T follicular helper cell (primary cell): ENCODE data around the gene ANKRD34C.
A peak's percentile ranks its signal among the peaks of the same experiment; 100 is the strongest.
"Not testable (repeated sequence)": the region's sequence is repeated elsewhere in the genome, so short reads cannot be mapped to it uniquely, and the experiment has no call there.

Experiments used
- DNase-seq: peaks from one replicate; pipeline ENCODE4 v3.0.0-alpha.2; 2020; ENCODE audit warnings: low read depth

ANKRD34C gene

DNA sequence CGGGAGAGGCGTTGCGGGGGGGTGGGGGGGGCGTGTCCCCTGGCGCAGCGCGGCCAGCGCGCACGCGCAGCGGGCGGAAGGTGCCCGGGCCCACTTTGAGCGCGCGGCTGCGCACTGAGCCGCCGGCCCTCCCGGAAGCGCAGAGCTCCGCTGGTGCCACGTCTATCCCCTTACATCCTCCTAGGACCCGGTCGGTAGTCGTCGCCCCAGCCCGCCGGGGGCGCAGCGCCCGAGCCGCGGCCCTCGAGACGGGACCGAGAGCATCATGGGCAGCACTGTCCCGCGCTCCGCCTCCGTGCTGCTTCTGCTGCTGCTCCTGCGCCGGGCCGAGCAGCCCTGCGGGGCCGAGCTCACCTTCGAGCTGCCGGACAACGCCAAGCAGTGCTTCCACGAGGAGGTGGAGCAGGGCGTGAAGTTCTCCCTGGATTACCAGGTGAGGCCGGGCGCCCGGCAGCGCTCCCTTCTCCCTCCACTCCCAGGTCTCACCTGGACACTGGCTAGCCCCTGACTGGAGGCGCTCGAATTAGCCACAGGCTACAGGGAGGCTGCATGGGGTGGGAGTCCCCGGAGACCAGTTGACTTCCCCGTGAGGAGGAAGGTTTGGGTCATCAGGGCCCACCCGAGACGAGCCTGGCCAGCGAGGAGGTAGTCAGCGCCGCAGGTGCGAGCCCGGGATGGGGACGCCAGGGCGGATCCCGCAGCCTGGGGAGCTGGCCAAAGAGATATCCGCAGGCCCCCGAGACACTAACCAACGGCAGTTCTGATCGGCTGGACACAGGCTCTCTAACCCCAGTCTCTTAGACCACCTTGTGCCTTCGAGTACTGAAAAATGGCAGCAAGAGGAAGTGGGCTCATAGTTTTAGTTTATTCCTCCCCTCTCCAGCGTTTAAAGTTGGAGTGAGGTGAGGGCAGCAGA is 28.7 kb downstream of the ANKRD34C start, which contains the start of gene TMED3:
Gene TMED3, plus strand, starts transcription at position 128 of the 916 bp plus-strand sequence. Its CDS starts 138 bp downstream, at position 266.
- peak; percentile 58 for DNase-seq

DNA sequence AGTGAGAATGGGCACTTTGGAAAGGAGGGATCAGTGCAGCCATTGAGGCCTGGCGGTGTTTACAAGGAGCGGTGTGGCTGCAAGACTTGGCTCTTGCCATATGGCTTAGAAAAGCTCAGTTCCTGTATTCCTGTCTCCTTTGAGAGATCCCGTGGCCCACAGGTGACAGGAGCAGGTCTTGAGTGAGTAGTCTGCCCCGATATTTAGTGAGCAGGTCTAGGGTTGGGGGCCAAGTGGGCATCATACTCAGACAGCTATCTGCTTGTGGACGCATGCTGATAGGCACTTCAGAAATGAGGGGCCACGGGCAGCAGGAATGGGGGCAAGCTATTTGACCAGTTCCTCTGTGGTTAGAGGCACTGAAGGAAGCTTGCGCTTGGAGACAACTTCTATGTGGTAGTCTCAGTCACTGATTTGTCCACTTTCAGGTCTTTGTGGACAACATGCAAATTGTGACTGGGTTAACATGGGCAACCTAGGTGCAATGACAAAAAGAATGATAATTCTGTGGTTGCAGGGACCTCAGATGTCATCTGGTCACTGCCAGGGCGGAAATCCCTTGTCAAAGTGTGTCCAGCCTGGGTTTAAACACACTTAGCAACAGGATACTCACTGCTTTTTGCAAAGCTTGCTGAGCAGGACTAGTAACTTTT is 29.5 kb downstream of the ANKRD34C start:
- no peak for DNase-seq

DNA sequence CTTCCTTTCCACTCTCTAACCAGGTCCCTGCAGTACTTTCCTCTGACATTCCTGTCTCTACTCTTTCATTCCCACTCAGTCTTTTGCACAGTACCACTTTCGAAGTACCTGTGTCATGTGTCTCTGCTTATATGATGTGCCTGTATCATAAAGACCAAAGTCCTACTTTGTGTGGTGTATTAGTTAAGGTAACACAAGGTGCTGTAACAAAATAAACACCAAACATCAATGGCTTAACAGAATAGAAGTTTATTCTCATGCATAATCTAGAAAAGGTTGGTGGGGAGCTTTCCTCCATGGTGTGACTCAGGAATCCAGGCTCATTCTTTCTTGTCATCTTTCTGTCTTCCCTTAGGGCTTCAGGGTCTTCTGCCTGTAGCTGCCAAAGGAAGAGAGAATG is 31.7 kb downstream of the ANKRD34C start:
- DNase-seq = no peak

DNA sequence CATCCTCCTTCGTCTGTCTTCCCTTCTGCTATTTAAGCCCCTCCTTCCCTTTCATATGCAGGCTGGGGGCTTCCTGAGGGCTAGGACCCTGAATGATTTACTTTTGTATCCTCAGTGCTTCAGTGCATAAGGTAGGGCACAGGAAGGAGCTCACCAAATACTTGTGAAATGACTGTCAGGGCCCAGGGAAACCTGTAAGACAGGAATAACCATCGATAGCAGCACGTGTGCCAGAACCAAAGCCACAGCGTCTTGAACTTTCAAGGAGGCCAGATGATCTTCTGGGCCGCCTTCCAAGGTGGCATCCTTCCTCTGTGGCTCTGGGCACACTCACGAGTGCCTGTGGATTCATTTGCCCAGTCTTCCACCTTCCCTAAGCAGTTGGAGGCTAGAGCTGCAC is 32.3 kb downstream of the ANKRD34C start:
- no peak for DNase-seq

DNA sequence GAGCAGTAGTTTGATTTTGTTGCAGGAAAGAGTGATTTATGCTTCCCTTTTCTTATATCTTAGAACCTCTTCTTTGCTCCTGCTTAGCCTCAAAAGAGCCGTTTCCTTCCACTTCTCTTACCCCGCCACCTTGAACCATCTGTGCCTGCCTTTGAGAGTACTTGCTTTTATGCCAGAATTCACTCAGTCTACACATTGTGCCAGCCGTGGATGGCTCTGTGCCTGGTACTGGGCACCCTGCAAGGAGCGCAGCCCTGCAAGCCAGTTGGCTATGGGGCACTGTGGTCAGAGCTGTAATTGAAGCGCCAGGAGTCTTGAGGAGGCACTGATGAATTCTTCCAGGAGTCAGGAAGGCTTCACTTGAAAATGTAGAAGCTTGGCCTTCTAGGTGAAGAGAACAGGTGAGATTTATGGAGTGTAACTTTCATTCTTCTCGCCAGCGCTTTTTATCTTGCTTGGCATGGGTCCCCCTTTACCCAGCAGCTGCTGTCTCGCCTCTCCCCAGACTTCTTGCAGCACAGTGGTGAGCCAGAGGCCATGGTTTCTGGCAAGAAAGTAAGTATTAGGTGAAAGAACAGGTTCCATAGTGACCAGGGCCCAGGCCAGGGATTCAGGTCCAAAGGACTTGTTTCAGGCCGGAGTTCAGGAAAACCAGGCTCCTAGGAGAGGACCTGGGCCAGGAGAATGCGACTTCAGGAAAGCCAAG is 33.3 kb downstream of the ANKRD34C start:
- no peak for DNase-seq

DNA sequence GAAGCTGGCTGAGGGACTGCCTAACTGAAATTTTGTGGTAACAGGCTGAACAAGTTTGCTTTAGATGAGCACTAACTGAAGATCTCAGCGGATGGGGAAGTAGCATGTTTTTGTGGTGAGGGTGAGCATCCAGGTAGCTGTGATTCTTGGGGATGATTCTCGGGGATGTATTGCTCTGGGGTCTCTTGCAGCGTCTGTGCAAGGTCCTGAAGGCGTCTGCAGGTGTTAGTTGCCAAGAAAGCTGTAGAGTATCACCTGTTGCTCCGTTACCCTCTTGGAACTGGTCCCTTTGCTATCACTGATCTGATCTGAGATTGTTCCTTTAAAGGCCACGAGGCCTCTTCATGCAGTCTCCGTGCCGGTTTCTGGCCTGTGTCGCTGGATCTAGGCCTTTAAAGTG is 34.3 kb downstream of the ANKRD34C start:
- no peak for DNase-seq

DNA sequence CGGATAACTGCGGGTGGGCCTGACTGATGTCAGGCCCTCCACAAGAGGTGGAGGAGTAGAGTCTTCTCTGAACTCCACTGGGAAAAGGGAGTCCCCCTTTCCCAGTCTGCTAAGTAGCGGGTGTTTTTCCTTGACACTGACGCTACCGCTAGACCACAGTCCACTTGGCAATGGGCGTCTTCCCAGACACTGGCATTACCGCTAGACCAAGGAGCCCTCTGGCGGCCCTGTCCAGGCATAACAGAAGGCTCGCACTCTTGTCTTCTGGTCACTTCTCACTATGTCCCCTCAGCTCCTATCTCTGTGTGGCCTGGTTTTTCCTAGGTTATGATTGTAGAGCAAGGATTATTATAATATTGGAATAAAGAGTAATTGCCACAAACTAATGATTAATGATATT is 37.5 kb downstream of the ANKRD34C start:
- DNase-seq = not testable (repeated sequence)

DNA sequence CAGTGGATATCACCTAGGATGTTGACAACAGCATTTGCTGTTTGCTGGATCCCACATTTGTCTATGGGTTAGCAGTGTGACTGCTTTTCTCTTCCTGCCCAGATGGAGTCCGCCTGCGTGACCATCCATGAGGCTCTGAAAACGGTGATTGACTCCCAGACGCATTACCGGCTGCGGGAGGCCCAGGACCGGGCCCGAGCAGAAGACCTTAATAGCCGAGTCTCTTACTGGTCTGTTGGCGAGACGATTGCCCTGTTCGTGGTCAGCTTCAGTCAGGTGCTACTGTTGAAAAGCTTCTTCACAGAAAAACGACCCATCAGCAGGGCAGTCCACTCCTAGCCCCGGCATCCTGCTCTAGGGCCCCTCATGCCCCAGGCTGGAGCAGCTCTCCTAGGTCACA is 39.4 kb downstream of the ANKRD34C start:
- no peak for DNase-seq

DNA sequence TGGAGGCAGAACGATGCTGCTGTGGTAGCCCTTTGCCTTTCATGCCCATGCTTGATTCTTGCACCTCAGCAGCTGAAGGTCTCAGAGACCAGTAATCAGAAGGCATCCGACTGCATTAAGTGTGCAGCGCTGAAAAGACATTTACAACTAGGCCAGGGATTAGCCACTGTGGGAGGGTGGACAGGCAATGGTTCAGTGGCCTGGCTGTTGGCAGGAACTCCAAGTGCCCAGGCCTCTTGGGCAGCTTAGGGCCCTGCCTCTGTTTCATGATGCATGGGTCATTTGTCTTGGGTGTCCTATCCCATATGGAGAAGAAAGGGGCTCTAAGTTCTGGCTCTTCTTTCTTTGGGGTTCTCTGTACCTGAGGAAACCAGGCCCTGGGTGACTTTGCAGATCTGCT is 39.8 kb downstream of the ANKRD34C start:
- DNase-seq = no peak

DNA sequence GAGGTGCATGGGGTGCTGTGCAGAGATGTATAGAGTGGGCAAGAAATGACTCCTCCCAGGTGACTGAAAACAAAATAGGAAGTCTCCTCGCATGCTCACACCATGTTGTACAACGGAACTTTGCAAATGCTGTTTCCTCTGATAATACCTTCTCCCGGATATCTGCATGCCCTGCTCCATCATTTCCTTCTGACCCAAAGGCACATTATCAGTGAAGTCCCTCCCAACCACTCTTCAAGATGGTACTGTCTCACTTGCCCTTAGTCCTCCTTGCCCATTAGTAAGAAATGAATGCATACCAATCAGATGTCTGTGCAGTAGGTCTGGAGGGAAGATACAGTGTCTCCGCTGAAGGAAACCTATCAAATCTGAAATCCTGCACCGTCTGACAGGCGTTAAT is 40.4 kb downstream of the ANKRD34C start:
- DNase-seq = no peak

DNA sequence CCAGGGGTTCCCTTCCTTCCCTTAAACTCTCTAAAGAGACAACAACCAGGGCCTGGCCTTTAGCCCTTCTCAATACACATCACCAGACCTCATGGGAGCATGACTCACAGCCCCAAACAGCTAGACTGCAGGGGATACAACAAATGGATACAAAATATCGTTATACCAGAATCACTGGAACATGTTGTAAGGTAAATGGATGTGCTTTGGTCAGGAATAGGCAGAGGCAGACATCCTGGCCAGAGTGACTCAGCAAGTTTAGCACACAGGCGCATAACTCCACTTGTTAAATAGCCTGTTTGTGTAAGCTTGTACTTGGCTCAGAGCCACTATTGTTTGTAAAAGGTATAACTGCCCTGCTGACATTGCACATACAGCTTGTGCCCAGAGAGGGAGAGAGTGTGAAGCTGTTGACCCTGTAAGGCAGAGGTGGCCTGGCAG is 46.7 kb downstream of the ANKRD34C start:
- no peak for DNase-seq
